Osteoblast (primary cell): ENCODE measurements around the gene DNAH10. TPM values are rescaled to one million over a fixed set of nuclear protein-coding genes. Genes with fewer than 3 reads are reported as not detected.

ENCODE experiments used
- DNase-seq: peaks from one replicate; pipeline ENCODE4 v3.0.0; 2011; ENCODE audit warnings: low spot score, mixed read lengths; ENCODE audit not compliant: insufficient read length; ENCODE audit errors: missing footprints
- H2AFZ ChIP-seq: 2 replicates; pipeline ENCODE4 v1.6.0; 2011; ENCODE audit warnings: mild to moderate bottlenecking, low read length
- H3K27ac ChIP-seq: 2 replicates; pipeline ENCODE4 v1.5.1; 2011; ENCODE audit warnings: mild to moderate bottlenecking, low read depth, low read length, moderate library complexity
- H3K27me3 ChIP-seq: 2 replicates; pipeline ENCODE4 v1.6.0; 2012; ENCODE audit warnings: mild to moderate bottlenecking, control low read depth, inconsistent platforms, low read length, moderate library complexity; ENCODE audit not compliant: insufficient read depth
- H3K36me3 ChIP-seq: 2 replicates; pipeline ENCODE4 v1.5.1; 2011; ENCODE audit warnings: mild to moderate bottlenecking, low read length, control low read depth, moderate library complexity; ENCODE audit not compliant: insufficient read depth
- H3K4me1 ChIP-seq: 2 replicates; pipeline ENCODE4 v1.5.1; 2011; ENCODE audit warnings: mild to moderate bottlenecking, low read length, control low read depth, moderate library complexity; ENCODE audit not compliant: insufficient read depth
- H3K4me2 ChIP-seq: 2 replicates; pipeline ENCODE4 v1.6.0; 2011; ENCODE audit warnings: mild to moderate bottlenecking, low read length; ENCODE audit not compliant: insufficient read depth
- H3K4me3 ChIP-seq: fragments of 200-600 bp; sonication (generic); 3 replicates; pipeline ENCODE4 v1.5.1; 2012; ENCODE audit warnings: mild to moderate bottlenecking, low read length, inconsistent platforms; ENCODE audit not compliant: insufficient read depth
- H3K79me2 ChIP-seq: 2 replicates; pipeline ENCODE4 v1.6.0; 2012; ENCODE audit warnings: mild to moderate bottlenecking, low read length, control low read depth, inconsistent platforms; ENCODE audit not compliant: insufficient read depth
- H3K9me3 ChIP-seq: 2 replicates; pipeline ENCODE4 v1.5.1; 2011; ENCODE audit warnings: low read depth, low read length, control low read depth
- H4K20me1 ChIP-seq: 2 replicates; pipeline ENCODE4 v1.6.0; 2012; ENCODE audit warnings: mild to moderate bottlenecking, low read length, control low read depth; ENCODE audit not compliant: insufficient read depth
- CTCF ChIP-seq: IDR thresholded peaks from 2 replicates; pipeline ENCODE4 v1.5.1; 2011; ENCODE audit warnings: mild to moderate bottlenecking, low read depth, low read length, moderate library complexity; ENCODE audit errors: extremely low read depth
- total RNA-seq: library from RNA; depleted of rRNA; stranded (reverse); fragments of >200 nt; gene quantifications from 2 replicates; pipeline ENCODE4 v1.2.3, GENCODE V29; 2012

Gene DNAH10
- total RNA-seq, 1 donor, result 0.72 TPM

GRCh38 chr12:123906711-123907420 lies 144.8 kb downstream of the DNAH10 start:
- no peak for TF ChIP-seq CTCF
- Histone ChIP-seq H3K27ac (no peak overlapping the region), H2AFZ (no peak overlapping the region), H3K4me3 (no peak overlapping the region), H3K27me3 (no peaks in the 10 kb centered on the region), H4K20me1 (no peaks in the 10 kb centered on the region), H3K4me1 (peaks cover 3% of the 10 kb centered on the region), H3K36me3 (no peaks in the 10 kb centered on the region), H3K79me2 (no peaks in the 10 kb centered on the region), H3K4me2 (no peak overlapping the region), H3K9me3 (no peaks in the 10 kb centered on the region)
- DNase-seq, result no peak

- H3K4me1 ChIP-seq, result peaks cover 3% of the 10 kb centered on the region
- H3K27me3 ChIP-seq, result no peaks in the 10 kb centered on the region
- no peaks in the 10 kb centered on the region for H4K20me1 ChIP-seq
- H3K9me3 ChIP-seq, result no peaks in the 10 kb centered on the region
- no peak for DNase-seq
- no peak overlapping the region for H3K4me2 ChIP-seq
- H2AFZ ChIP-seq, result peak overlapping the region; percentile 79
- TF ChIP-seq CTCF, result no peak
- no peaks in the 10 kb centered on the region for H3K79me2 ChIP-seq
- no peak overlapping the region for H3K27ac ChIP-seq
- H3K4me3 ChIP-seq, result no peak overlapping the region
- H3K36me3 ChIP-seq, result no peaks in the 10 kb centered on the region
Observed at GRCh38 chr12:123907726-123908476, 145.8 kb downstream of the DNAH10 start.

GRCh38 chr12:123908884-123909725 lies 147.0 kb downstream of the DNAH10 start:
- Histone ChIP-seq H3K27ac (no peak overlapping the region), H3K79me2 (no peaks in the 10 kb centered on the region), H3K9me3 (no peaks in the 10 kb centered on the region), H3K4me2 (no peak overlapping the region), H4K20me1 (no peaks in the 10 kb centered on the region), H3K4me1 (peaks cover 3% of the 10 kb centered on the region), H3K36me3 (no peaks in the 10 kb centered on the region), H3K4me3 (no peak overlapping the region), H3K27me3 (peaks cover 4% of the 10 kb centered on the region), H2AFZ (no peak overlapping the region)
- TF ChIP-seq CTCF, result no peak
- no peak for DNase-seq

- no peak for DNase-seq
- H3K9me3 ChIP-seq, result no peaks in the 10 kb centered on the region
- no peak for TF ChIP-seq CTCF
- no peak overlapping the region for H3K27ac ChIP-seq
- H3K4me2 ChIP-seq, result no peak overlapping the region
- H3K4me1 ChIP-seq, result peaks cover 3% of the 10 kb centered on the region
- H4K20me1 ChIP-seq, result no peaks in the 10 kb centered on the region
- H3K4me3 ChIP-seq, result no peak overlapping the region
- H3K36me3 ChIP-seq, result no peaks in the 10 kb centered on the region
- no peaks in the 10 kb centered on the region for H3K79me2 ChIP-seq
- H2AFZ ChIP-seq, result no peak overlapping the region
- H3K27me3 ChIP-seq, result peaks cover 4% of the 10 kb centered on the region
Observed at GRCh38 chr12:123910057-123910456, 148.0 kb downstream of the DNAH10 start.
